Hepatocyte (in vitro differentiated cells): ENCODE data around the gene DSCAM.

ENCODE experiments used
- CTCF ChIP-seq: fragments of 200-600 bp; sonication (generic); IDR thresholded peaks from 2 replicates; pipeline ENCODE4 v1.5.1; 2016; ENCODE audit warnings: antibody characterized with exemption, mild to moderate bottlenecking; ENCODE audit not compliant: poor library complexity
- EZH2 ChIP-seq: fragments of 200-600 bp; sonication (generic); IDR thresholded peaks from 2 replicates; pipeline ENCODE4 v1.6.1; 2016; ENCODE audit warnings: antibody characterized with exemption, mild to moderate bottlenecking, borderline replicate concordance
- EZH2phosphoT487 ChIP-seq: fragments of 200-600 bp; sonication (generic); IDR thresholded peaks from one replicate; pipeline ENCODE4 v1.6.1; 2018; ENCODE audit warnings: antibody characterized with exemption, mild to moderate bottlenecking, low read depth, moderate library complexity; ENCODE audit not compliant: unreplicated experiment, severe bottlenecking

GRCh38 chr21:40073642-40074041 lies 773.3 kb downstream of the DSCAM start:
- TF ChIP-seq CTCF (no peak), EZH2 (no peak), EZH2phosphoT487 (no peak)
